MM.1S (cell line): ENCODE results near the gene MRPL16.
"Not testable (repeated sequence)": the region's sequence is repeated elsewhere in the genome, so short reads cannot be mapped to it uniquely, and the experiment has no call there.

Source experiments
- DNase-seq: peaks from one replicate; pipeline ENCODE4 v3.0.0-alpha.2; 2015
- H2AFZ ChIP-seq: fragments of 300-600 bp; sonication (generic); 2 replicates; pipeline ENCODE4 v1.6.0; 2016; ENCODE audit warnings: antibody characterized with exemption, low read length
- H3F3A ChIP-seq: fragments of 300-600 bp; sonication (generic); 2 replicates; pipeline ENCODE4 v1.6.1; 2016; ENCODE audit warnings: mild to moderate bottlenecking, antibody characterized with exemption, low read length, moderate library complexity, mixed read lengths; ENCODE audit not compliant: insufficient read depth
- H3K27ac ChIP-seq: fragments of 300-600 bp; sonication (generic); 2 replicates; pipeline ENCODE4 v1.5.1; 2016; ENCODE audit warnings: mild to moderate bottlenecking, low read length
- H3K27me3 ChIP-seq: fragments of 300-600 bp; sonication (generic); replicated peaks from 2 replicates; pipeline ENCODE4 v1.6.0; 2016; ENCODE audit warnings: low read length; ENCODE audit not compliant: insufficient read depth
- H3K36me3 ChIP-seq: fragments of 300-600 bp; sonication (generic); replicated peaks from 2 replicates; pipeline ENCODE4 v1.6.1; 2016; ENCODE audit warnings: mild to moderate bottlenecking, low read length, mixed read lengths; ENCODE audit not compliant: insufficient read depth
- H3K4me1 ChIP-seq: fragments of 300-600 bp; sonication (generic); 2 replicates; pipeline ENCODE4 v1.6.1; 2016; ENCODE audit warnings: low read length, mixed read lengths
- H3K4me2 ChIP-seq: fragments of 300-600 bp; sonication (generic); 2 replicates; pipeline ENCODE4 v1.6.0; 2016; ENCODE audit warnings: low read depth, low read length
- H3K4me3 ChIP-seq: fragments of 300-600 bp; sonication (generic); 2 replicates; pipeline ENCODE4 v1.5.1; 2016; ENCODE audit warnings: low read length, mixed read lengths
- H3K79me2 ChIP-seq: fragments of 300-600 bp; sonication (generic); 2 replicates; pipeline ENCODE4 v1.6.1; 2016; ENCODE audit warnings: mixed run types, low read length, mixed read lengths
- H3K9ac ChIP-seq: fragments of 300-600 bp; sonication (generic); 2 replicates; pipeline ENCODE4 v1.6.1; 2016; ENCODE audit warnings: low read length, mixed read lengths
- H3K9me2 ChIP-seq: fragments of 300-600 bp; sonication (generic); replicated peaks from 2 replicates; pipeline ENCODE4 v1.6.1; 2016; ENCODE audit warnings: mild to moderate bottlenecking, low read length, mixed read lengths; ENCODE audit not compliant: insufficient read depth
- H3K9me3 ChIP-seq: fragments of 300-600 bp; sonication (generic); replicated peaks from 2 replicates; pipeline ENCODE4 v1.6.1; 2016; ENCODE audit warnings: mild to moderate bottlenecking, low read length, mixed read lengths; ENCODE audit not compliant: insufficient read depth
- H4K20me1 ChIP-seq: fragments of 300-600 bp; sonication (generic); 2 replicates; pipeline ENCODE4 v1.6.1; 2016; ENCODE audit warnings: mild to moderate bottlenecking, low read length, moderate library complexity, mixed read lengths; ENCODE audit not compliant: insufficient read depth
- CTCF ChIP-seq: fragments of 300-600 bp; sonication (generic); IDR thresholded peaks from 2 replicates; pipeline ENCODE4 v1.5.1; 2016; ENCODE audit warnings: antibody characterized with exemption, low read length, mixed read lengths
- EZH2 ChIP-seq: fragments of 300-600 bp; sonication (generic); optimal IDR thresholded peaks from 2 replicates; pipeline ENCODE3; 2017; ENCODE audit warnings: low read depth, mild to moderate bottlenecking, antibody characterized with exemption, low read length, mixed read lengths
- EZH2phosphoT487 ChIP-seq: fragments of 300-600 bp; sonication (generic); IDR thresholded peaks from 2 replicates; pipeline ENCODE4 v1.6.1; 2018; ENCODE audit warnings: antibody characterized with exemption, low read length

MRPL16 gene

GRCh38 chr11:59854871-59855270 is 44.3 kb upstream of the MRPL16 start:
- no peak for DNase-seq
- Histone ChIP-seq H3K36me3 (no peaks in the 10 kb centered on the region), H3K4me2 (no peak overlapping the region), H3K9ac (no peak overlapping the region), H3K9me3 (no peaks in the 10 kb centered on the region), H3K27me3 (no peaks in the 10 kb centered on the region), H3K9me2 (no peaks in the 10 kb centered on the region), H3K4me1 (no peaks in the 10 kb centered on the region), H3K79me2 (no peaks in the 10 kb centered on the region), H2AFZ (no peak overlapping the region), H3F3A (no peaks in the 10 kb centered on the region), H3K4me3 (no peak overlapping the region), H4K20me1 (no peaks in the 10 kb centered on the region), H3K27ac (no peak overlapping the region)
- TF ChIP-seq EZH2phosphoT487 (no peak), EZH2 (no peak), CTCF (no peak)

- not testable (repeated sequence) for H3K79me2 ChIP-seq, H4K20me1 ChIP-seq, H3K27me3 ChIP-seq, H3K4me2 ChIP-seq, H2AFZ ChIP-seq, H3K4me1 ChIP-seq, H3K9me2 ChIP-seq, H3K4me3 ChIP-seq, H3F3A ChIP-seq, H3K9me3 ChIP-seq, H3K9ac ChIP-seq, H3K27ac ChIP-seq, DNase-seq, H3K36me3 ChIP-seq
Measured at GRCh38 chr11:59851416-59851815, 40.8 kb upstream of the MRPL16 start.

DNA sequence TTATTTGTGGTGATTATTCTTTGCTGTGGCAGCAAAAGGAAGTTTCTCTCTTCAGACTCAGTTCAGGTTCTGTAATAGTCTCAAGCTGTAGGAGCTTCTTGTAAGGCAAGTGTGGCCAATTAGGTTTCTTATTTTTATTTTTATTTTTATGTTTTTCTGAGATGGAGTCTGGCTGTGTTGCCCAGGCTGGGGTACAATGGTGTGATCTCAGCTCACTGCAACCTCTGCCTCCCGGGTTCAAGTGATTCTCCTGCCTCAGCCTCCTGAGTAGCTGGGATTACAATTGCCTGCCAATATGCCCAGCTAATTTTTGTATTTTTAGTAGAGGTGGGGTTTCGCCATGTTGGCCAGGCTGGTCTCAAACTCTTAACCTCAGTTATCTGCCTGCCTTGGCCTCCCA is 39.0 kb upstream of the MRPL16 start:
- H3K79me2 ChIP-seq, H3K4me3 ChIP-seq, H3K9ac ChIP-seq, H3K4me1 ChIP-seq, H3K9me2 ChIP-seq, DNase-seq, H3K27me3 ChIP-seq, H3F3A ChIP-seq, H3K27ac ChIP-seq, H3K9me3 ChIP-seq, H3K36me3 ChIP-seq, H2AFZ ChIP-seq, H3K4me2 ChIP-seq, H4K20me1 ChIP-seq: not testable (repeated sequence)

DNA sequence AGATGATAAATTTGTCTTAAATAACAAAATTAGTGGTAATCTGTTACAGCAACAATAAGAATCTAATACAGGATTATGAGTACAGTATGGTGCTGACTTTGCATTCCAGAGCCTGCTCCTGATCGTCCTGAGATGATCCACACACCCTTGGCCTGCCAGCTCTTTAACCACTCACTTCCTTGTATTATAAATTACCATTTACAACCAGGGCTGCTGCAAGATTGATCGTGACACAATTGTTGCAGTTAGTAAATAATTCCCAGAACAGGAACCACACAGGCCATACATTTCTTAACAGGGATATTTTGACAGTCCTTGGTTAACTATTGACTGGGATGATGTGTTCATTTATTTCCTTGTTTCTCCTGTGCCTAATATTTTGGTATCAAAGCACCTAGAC is 38.6 kb upstream of the MRPL16 start:
- Histone ChIP-seq H3K27me3 (no peaks in the 10 kb centered on the region), H3K9me3 (no peaks in the 10 kb centered on the region), H4K20me1 (no peaks in the 10 kb centered on the region), H3K9ac (no peak overlapping the region), H3K36me3 (no peaks in the 10 kb centered on the region), H3K79me2 (no peaks in the 10 kb centered on the region), H3F3A (no peaks in the 10 kb centered on the region), H3K27ac (no peak overlapping the region), H3K9me2 (no peaks in the 10 kb centered on the region), H3K4me2 (no peak overlapping the region), H3K4me1 (no peaks in the 10 kb centered on the region), H2AFZ (no peak overlapping the region), H3K4me3 (no peak overlapping the region)
- TF ChIP-seq CTCF, result no peak
- no peak for DNase-seq

DNA sequence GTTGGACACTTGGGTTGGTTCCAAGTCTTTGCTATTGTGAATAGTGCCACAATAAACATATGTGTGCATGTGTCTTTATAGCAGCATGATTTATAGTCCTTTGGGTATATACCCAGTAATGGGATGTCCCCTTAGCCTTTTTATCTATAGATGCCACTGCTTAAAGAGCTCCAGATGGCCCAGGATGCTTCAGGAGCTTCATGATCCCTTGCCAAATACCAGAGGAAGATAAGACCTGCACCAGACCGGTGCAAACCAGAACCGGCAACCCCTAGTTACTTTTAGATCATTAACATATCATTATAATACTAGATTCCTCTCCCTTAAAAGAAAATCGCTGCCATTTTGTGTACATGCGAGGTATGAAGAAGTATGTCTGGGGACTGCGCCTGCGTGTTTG is 37.9 kb upstream of the MRPL16 start:
- not testable (repeated sequence) for DNase-seq, H3K9me3 ChIP-seq, H3K4me3 ChIP-seq, H3F3A ChIP-seq, H3K79me2 ChIP-seq, H3K4me1 ChIP-seq, H4K20me1 ChIP-seq, H3K9me2 ChIP-seq, H3K9ac ChIP-seq, H3K27me3 ChIP-seq, H3K27ac ChIP-seq, H3K36me3 ChIP-seq, H2AFZ ChIP-seq, H3K4me2 ChIP-seq
